Ascending aorta (tissue), 2 donors: ENCODE results near the gene CDC14A. TPM values are rescaled to one million over a fixed set of nuclear protein-coding genes. Genes with fewer than 3 reads are reported as not detected.
A peak's percentile ranks its signal among the peaks of the same experiment; 100 is the strongest.

Experiments
- DNase-seq, 2 donors: peaks; one replicate each; pipeline ENCODE4 v3.0.0-alpha.2; 2019; ENCODE audit warnings: low spot score in 2 of 2
- H3K27ac ChIP-seq, 2 donors: fragments of 200-600 bp; sonication (generic); one replicate each; pipeline ENCODE4 v1.5.1; 2016 to 2017; ENCODE audit warnings: mild to moderate bottlenecking in 1 of 2
- H3K27me3 ChIP-seq: fragments of 200-600 bp; sonication (generic); one replicate; pipeline ENCODE4 v1.5.1; 2017
- H3K36me3 ChIP-seq, 2 donors: fragments of 200-600 bp; sonication (generic); one replicate each; pipeline ENCODE4 v1.5.1; 2016
- H3K4me1 ChIP-seq, 2 donors: fragments of 200-600 bp; sonication (generic); one replicate each; pipeline ENCODE4 v1.5.1; 2016 to 2017; ENCODE audit warnings: mild to moderate bottlenecking in 1 of 2
- H3K4me3 ChIP-seq, 2 donors: fragments of 200-600 bp; sonication (generic); one replicate each; pipeline ENCODE4 v1.5.1; 2016 to 2017; ENCODE audit warnings: mild to moderate bottlenecking in 1 of 2
- H3K9me3 ChIP-seq, 2 donors: fragments of 200-600 bp; sonication (generic); one replicate each; pipeline ENCODE4 v1.5.1; 2016
- intact Hi-C: fragments of 100-400 bp; cut with DNase I; formaldehyde crosslinking; loops from one replicate; pipeline ENCODE4 v1.15.1; 2023
- total RNA-seq: library from RNA; depleted of rRNA; stranded (reverse); fragments of >200 nt; gene quantifications from one replicate; pipeline ENCODE4 v1.1.0, GENCODE V29; 2016
- TF ChIP-seq, protein P1 (sequence below), 3 experiments: fragments of 200-600 bp in 2 of 3; fragments of 450-650 bp in 1 of 3; sonication (generic) in 2 of 3; IDR thresholded peaks; one replicate each; pipeline ENCODE4 v1.5.1; 2016 to 2019; ENCODE audit warnings: antibody characterized with exemption in 3 of 3, mild to moderate bottlenecking in 1 of 3, moderate library complexity in 1 of 3

CDC14A gene, protein sequence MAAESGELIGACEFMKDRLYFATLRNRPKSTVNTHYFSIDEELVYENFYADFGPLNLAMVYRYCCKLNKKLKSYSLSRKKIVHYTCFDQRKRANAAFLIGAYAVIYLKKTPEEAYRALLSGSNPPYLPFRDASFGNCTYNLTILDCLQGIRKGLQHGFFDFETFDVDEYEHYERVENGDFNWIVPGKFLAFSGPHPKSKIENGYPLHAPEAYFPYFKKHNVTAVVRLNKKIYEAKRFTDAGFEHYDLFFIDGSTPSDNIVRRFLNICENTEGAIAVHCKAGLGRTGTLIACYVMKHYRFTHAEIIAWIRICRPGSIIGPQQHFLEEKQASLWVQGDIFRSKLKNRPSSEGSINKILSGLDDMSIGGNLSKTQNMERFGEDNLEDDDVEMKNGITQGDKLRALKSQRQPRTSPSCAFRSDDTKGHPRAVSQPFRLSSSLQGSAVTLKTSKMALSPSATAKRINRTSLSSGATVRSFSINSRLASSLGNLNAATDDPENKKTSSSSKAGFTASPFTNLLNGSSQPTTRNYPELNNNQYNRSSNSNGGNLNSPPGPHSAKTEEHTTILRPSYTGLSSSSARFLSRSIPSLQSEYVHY
- 2.0 TPM for total RNA-seq

DNA sequence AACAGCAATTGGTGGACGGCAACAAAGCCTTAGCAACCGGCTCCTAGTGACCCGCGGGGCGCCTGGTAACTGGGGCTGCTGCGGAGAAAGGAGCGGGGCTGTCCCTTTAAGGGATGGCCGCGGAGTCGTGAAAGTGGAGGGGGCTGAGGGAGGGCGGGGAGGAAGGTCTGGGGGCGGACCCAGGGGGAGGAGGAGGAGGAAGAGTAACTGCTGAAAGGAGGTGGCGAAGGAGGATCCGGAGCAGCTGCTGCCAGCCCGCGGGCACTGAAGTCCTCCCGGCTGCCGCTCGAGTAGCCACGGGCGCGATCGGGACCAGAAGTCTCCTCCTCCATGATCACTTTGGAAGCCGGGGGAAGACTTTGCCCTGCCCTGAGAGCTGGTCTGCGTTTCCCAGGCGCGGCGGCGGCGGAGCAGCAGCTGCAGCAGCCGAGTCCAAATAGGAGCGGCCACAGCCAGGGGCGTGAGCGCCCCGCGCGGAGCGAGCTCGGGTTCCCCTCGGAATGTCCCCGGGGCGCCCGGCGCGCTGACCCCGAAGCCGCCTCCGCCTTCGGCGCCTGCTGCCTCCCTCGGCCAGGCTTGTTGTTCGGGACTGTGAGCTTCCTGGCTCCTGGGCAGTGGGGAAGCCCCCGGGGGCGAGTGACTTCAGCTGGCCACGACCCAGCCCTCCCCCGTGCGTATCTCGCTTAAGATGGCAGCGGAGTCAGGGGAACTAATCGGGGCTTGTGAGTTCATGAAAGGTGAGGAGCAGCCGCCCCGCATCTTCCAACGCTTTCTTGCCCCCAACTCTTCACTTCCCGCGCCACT, at the start of gene CDC14A:
Gene CDC14A (plus strand): TSS at position 240 of the 804 bp plus-strand sequence. CDS start 449 bp downstream, at position 689.
- H3K4me1 ChIP-seq, result peaks cover 0 to 17% of the 10 kb centered on the region in 2 donors
- no peaks in the 10 kb centered on the region for H3K36me3 ChIP-seq
- peak; percentile 75 to 96 for DNase-seq
- H3K9me3 ChIP-seq, result no peaks in the 10 kb centered on the region
- H3K27me3 ChIP-seq, result no peaks in the 10 kb centered on the region
- intact Hi-C loops, result loop anchor here (1.0 to 5.0 kb wide), 6 partner anchors 86 to 545 kb away; partner anchors contain the start of genes DBT, RTCA, SLC30A7 and TRMT13
- TF ChIP-seq, protein P1, sequence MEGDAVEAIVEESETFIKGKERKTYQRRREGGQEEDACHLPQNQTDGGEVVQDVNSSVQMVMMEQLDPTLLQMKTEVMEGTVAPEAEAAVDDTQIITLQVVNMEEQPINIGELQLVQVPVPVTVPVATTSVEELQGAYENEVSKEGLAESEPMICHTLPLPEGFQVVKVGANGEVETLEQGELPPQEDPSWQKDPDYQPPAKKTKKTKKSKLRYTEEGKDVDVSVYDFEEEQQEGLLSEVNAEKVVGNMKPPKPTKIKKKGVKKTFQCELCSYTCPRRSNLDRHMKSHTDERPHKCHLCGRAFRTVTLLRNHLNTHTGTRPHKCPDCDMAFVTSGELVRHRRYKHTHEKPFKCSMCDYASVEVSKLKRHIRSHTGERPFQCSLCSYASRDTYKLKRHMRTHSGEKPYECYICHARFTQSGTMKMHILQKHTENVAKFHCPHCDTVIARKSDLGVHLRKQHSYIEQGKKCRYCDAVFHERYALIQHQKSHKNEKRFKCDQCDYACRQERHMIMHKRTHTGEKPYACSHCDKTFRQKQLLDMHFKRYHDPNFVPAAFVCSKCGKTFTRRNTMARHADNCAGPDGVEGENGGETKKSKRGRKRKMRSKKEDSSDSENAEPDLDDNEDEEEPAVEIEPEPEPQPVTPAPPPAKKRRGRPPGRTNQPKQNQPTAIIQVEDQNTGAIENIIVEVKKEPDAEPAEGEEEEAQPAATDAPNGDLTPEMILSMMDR (IDR thresholded peaks at IDR 0.05), result no peak
- H3K4me3 ChIP-seq, result peak within 1 kb of the TSS; percentile 82 to 86
- H3K27ac ChIP-seq, result peak within 1 kb of the TSS; percentile 85 to 86

DNA sequence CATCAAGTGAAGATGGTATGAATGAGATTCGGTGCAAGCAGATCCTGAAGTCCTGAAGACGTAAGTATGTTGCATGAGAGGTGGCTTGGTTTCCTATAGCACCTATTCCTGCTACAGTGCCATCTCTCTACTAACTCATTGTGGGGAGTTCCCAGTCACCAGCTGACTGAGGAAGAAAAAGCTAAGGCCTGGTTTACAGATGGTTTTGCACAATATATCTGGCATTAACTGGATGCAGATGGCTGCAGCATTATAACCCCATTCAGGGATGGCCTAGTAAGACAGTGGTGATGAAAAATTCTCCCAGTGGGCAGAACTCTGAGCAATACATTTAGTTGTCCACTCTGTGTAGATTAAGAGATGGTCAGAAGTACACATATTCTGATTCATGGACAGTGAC, 49.6 kb upstream of the CDC14A start:
- H3K27me3 ChIP-seq, result no peaks in the 10 kb centered on the region
- no peak overlapping the region for H3K4me3 ChIP-seq
- TF ChIP-seq, protein P1 (IDR thresholded peaks at IDR 0.05), result no peak
- H3K27ac ChIP-seq, result no peak overlapping the region
- DNase-seq, result no peak
- no peaks in the 10 kb centered on the region for H3K36me3 ChIP-seq
- H3K4me1 ChIP-seq, result no peaks in the 10 kb centered on the region
- intact Hi-C loops, result no loop called here
- no peaks in the 10 kb centered on the region for H3K9me3 ChIP-seq

DNA sequence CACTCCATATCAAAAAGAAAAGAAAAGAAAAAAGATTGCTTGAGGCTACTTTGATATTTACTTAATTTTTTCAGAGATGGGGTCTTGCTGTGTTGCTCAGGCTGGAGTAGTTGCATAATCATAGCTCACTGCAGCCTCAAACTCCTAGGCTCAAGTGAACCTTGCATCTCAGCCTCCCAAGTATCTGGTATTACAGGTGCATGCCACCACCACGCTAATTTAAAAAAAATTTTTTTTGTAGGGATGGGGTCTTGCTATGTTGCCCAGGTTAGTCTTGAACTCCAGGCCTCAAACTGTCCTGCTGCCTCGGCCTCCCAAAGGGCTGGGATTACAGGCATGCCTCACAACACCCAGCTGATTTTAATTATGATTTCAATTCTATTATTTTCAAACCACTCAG, 48.1 kb upstream of the CDC14A start:
- H3K4me1 ChIP-seq, result no peaks in the 10 kb centered on the region
- no peaks in the 10 kb centered on the region for H3K9me3 ChIP-seq
- H3K36me3 ChIP-seq, result no peaks in the 10 kb centered on the region
- no peak for DNase-seq
- intact Hi-C loops, result no loop called here
- no peak overlapping the region for H3K4me3 ChIP-seq
- TF ChIP-seq, protein P1 (IDR thresholded peaks at IDR 0.05), result no peak
- H3K27ac ChIP-seq, result no peak overlapping the region
- no peaks in the 10 kb centered on the region for H3K27me3 ChIP-seq

DNA sequence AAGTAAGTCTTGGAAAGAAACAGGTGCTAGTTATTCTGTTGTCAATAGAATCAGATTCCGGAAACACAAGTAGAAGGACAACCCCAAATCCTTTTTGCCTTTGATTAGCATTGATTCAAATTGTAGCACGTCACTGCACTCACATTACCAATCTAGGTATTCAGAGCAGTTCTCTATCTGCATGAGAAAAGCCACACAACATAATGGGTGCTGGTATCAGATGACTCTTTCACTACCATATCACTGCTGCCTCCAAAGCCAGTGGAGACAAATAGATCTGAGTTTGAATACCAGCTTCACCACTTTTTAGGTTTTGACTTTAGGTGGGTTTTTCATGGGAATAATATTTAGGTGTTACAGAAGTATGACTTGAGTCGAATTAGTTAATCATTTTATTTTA, 47.4 kb upstream of the CDC14A start:
- no peak for DNase-seq
- Histone ChIP-seq H3K4me3 (no peak overlapping the region), H3K9me3 (no peaks in the 10 kb centered on the region), H3K36me3 (no peaks in the 10 kb centered on the region), H3K27ac (no peak overlapping the region), H3K4me1 (no peaks in the 10 kb centered on the region), H3K27me3 (no peaks in the 10 kb centered on the region)
- TF ChIP-seq, protein P1 (IDR thresholded peaks at IDR 0.05), result no peak
- intact Hi-C loops, result no loop called here

DNA sequence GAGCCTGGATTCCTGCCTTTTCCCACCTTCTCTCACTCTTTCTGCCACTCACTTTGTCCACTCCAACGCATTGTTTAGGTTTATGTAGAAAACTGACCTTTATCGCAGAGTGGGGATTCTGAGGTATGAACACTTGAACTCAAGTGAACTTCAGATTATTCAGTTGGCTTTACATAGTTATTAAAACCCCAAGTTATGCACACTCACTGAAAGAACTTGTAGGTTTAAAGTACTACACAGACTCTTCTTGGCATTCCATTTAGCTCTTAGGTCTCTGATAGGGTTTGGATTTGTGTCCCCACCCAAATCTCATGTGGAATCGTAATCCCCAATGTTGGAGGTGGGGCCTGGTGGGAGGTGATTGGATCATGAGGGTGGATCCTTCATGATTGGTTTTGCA, 46.4 kb upstream of the CDC14A start:
- intact Hi-C loops, result no loop called here
- TF ChIP-seq, protein P1 (IDR thresholded peaks at IDR 0.05), result no peak
- no peak for DNase-seq
- H3K27me3 ChIP-seq, result no peaks in the 10 kb centered on the region
- H3K36me3 ChIP-seq, result no peaks in the 10 kb centered on the region
- H3K27ac ChIP-seq, result no peak overlapping the region
- no peaks in the 10 kb centered on the region for H3K4me1 ChIP-seq
- H3K9me3 ChIP-seq, result no peaks in the 10 kb centered on the region
- no peak overlapping the region for H3K4me3 ChIP-seq
